NB4 (cell line): ENCODE data around the gene NTRK2.

ENCODE experiments used
- MYC ChIP-seq: IDR thresholded peaks from 2 replicates; pipeline ENCODE4 v1.6.1; 2011; ENCODE audit warnings: low read depth, low read length
- POLR2A ChIP-seq: IDR thresholded peaks from 2 replicates; pipeline ENCODE4 v1.6.1; 2011; ENCODE audit warnings: mild to moderate bottlenecking; ENCODE audit not compliant: insufficient read length; ENCODE audit errors: extremely low read depth
- TF ChIP-seq, protein P1 (sequence below): IDR thresholded peaks from one replicate; pipeline ENCODE4 v1.5.1; 2012; ENCODE audit warnings: low read depth, low read length
- TF ChIP-seq, protein P2 (sequence below): IDR thresholded peaks from 2 replicates; pipeline ENCODE4 v1.6.1; 2011; ENCODE audit warnings: low read depth, low read length

DNA sequence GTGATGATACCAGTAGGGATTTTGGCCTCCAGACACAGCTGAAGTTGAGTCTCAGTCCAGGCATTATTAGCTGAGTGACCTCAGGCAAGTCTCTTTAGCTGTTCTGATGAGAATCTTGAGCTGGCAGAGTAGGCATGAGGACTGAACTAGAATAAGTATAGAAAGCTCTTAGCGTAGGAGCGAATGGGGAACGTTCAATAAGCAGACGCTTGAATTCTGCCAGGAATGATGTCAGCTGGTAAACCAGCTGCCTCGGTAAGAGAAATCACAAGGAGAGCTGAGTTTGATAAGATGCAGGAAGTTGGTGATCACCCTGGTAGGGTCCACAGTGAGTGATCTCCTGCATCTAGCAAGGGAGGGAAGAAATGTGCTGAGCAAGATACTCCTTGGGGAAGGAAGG is 280.4 kb downstream of the NTRK2 start:
- TF ChIP-seq POLR2A (no peak), MYC (no peak)
- TF ChIP-seq, protein P1, sequence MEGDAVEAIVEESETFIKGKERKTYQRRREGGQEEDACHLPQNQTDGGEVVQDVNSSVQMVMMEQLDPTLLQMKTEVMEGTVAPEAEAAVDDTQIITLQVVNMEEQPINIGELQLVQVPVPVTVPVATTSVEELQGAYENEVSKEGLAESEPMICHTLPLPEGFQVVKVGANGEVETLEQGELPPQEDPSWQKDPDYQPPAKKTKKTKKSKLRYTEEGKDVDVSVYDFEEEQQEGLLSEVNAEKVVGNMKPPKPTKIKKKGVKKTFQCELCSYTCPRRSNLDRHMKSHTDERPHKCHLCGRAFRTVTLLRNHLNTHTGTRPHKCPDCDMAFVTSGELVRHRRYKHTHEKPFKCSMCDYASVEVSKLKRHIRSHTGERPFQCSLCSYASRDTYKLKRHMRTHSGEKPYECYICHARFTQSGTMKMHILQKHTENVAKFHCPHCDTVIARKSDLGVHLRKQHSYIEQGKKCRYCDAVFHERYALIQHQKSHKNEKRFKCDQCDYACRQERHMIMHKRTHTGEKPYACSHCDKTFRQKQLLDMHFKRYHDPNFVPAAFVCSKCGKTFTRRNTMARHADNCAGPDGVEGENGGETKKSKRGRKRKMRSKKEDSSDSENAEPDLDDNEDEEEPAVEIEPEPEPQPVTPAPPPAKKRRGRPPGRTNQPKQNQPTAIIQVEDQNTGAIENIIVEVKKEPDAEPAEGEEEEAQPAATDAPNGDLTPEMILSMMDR: no peak
- TF ChIP-seq, protein P2, sequence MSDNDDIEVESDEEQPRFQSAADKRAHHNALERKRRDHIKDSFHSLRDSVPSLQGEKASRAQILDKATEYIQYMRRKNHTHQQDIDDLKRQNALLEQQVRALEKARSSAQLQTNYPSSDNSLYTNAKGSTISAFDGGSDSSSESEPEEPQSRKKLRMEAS: no peak
